ENCODE data around the gene ZNF716.

ZNF716 gene

GRCh38 chr7:57427594-57427993 lies 22.4 kb upstream of the ZNF716 start:
- no peak for TF ChIP-seq CTCF (IDR thresholded peaks at IDR 0.05)

- TF ChIP-seq CTCF (IDR thresholded peaks at IDR 0.05): no peak
Observed at GRCh38 chr7:57432583-57432982, 17.4 kb upstream of the ZNF716 start.

- no peak for TF ChIP-seq CTCF (IDR thresholded peaks at IDR 0.05)
Observed at GRCh38 chr7:57437581-57437980, 12.4 kb upstream of the ZNF716 start.

- no peak for TF ChIP-seq CTCF (IDR thresholded peaks at IDR 0.05)
Observed at GRCh38 chr7:57438244-57438643, 11.7 kb upstream of the ZNF716 start.

- TF ChIP-seq CTCF (IDR thresholded peaks at IDR 0.05): no peak
Observed at GRCh38 chr7:57443567-57443966, 6.4 kb upstream of the ZNF716 start.

GRCh38 chr7:57487957-57488356 lies 38.0 kb downstream of the ZNF716 start:
- no peak for TF ChIP-seq CTCF (IDR thresholded peaks at IDR 0.05)

GRCh38 chr7:57496395-57496794 lies 46.4 kb downstream of the ZNF716 start:
- no peak for TF ChIP-seq CTCF (IDR thresholded peaks at IDR 0.05)

GRCh38 chr7:57505176-57505575 lies 55.2 kb downstream of the ZNF716 start:
- no peak for TF ChIP-seq CTCF (IDR thresholded peaks at IDR 0.05)

Measured in LNCAP (cell line).